K562 (cell line): Measurements from ENCODE around the gene RNLS. TPM values are rescaled to one million over a fixed set of nuclear protein-coding genes. Genes with fewer than 3 reads are reported as not detected.

ENCODE experiments used
- ATAC-seq: fragments of 200-7000 bp; cut with Tn5 transposase; 3 replicates; pipeline ENCODE4 v1.9.1; 2020; ENCODE audit warnings: moderate library complexity
- BruUV-seq: library from RNA; stranded (reverse); fragments of 400-500 nt; replicated peaks from 2 replicates; lab custom pipeline; 2021; lab: Mats Ljungman, UMichigan
- CTCF ChIA-PET: fragments of 300-600 bp; formaldehyde crosslinking; extraction: SDS; loops from one replicate; lab custom pipeline; 2021; ENCODE audit warnings: low intra/inter-chr PET ratio; lab: Yijun Ruan, JAX
- POLR2A ChIA-PET: fragments of 300-600, 350-650 bp; sonication (Branson Sonifier 250); formaldehyde crosslinking; extraction: SDS; loops from one replicate; lab custom pipeline; 2021; ENCODE audit warnings: antibody characterized with exemption, inconsistent platforms; lab: Yijun Ruan, JAX
- DNase-seq, 4 experiments: peaks; one replicate each; pipeline versions ENCODE4 v3.0.0 to v3.0.0-alpha.2; 2011 to 2018; ENCODE audit warnings: low spot score in 3 of 4, mixed read lengths in 3 of 4; ENCODE audit errors: extremely low read depth in 1 of 4
- FAIRE-seq: peaks from 2 replicates; lab custom pipeline; 2011; peaks lifted over from hg19 to GRCh38; lab: Jason Lieb, UNC
- H2AFZ ChIP-seq: 2 replicates; pipeline ENCODE4 v1.6.0; 2011; ENCODE audit warnings: low read depth, low read length, control low read depth, inconsistent platforms
- H3K27ac ChIP-seq: fragments of 200-600 bp; 3 replicates; pipeline ENCODE4 v1.8.0; 2011; ENCODE audit warnings: low read depth, mild to moderate bottlenecking, control low read depth, inconsistent platforms, low read length, moderate library complexity, mixed read lengths; ENCODE audit errors: extremely low read depth
- H3K27me3 ChIP-seq, 2 experiments: fragments of 300-600 bp in 1 of 2; 2 replicates in 1 of 2; 3 replicates in 1 of 2; pipeline versions ENCODE4 v1.6.0 to v1.8.0; 2011; ENCODE audit warnings: inconsistent platforms in 2 of 2, low read length in 2 of 2, mild to moderate bottlenecking in 1 of 2, mixed read lengths in 1 of 2, moderate library complexity in 1 of 2; ENCODE audit not compliant: control insufficient read depth in 2 of 2, insufficient read depth in 2 of 2
- H3K36me3 ChIP-seq: fragments of 300-600 bp; 3 replicates; pipeline ENCODE4 v1.8.0; 2011; ENCODE audit warnings: mild to moderate bottlenecking, low read length, inconsistent platforms; ENCODE audit not compliant: control insufficient read depth, insufficient read depth
- H3K4me1 ChIP-seq, 2 experiments: fragments of 200-600 bp in 1 of 2; replicated peaks in 1 of 2; 2 replicates in 1 of 2; 3 replicates in 1 of 2; pipeline versions ENCODE4 v1.5.1 to v1.8.0; 2011; ENCODE audit warnings: inconsistent platforms in 2 of 2, low read length in 2 of 2, mild to moderate bottlenecking in 1 of 2, mixed read lengths in 1 of 2, moderate library complexity in 1 of 2; ENCODE audit not compliant: control insufficient read depth in 2 of 2, insufficient read depth in 2 of 2
- H3K4me2 ChIP-seq: 2 replicates; pipeline ENCODE4 v1.6.1; 2011; ENCODE audit warnings: low read length, control low read depth, inconsistent platforms, mixed read lengths; ENCODE audit not compliant: insufficient read depth
- H3K4me3 ChIP-seq: fragments of 200-600 bp; sonication (generic), shearing (Covaris generic); 2 replicates; pipeline ENCODE4 v1.5.1; 2016; ENCODE audit warnings: control low read depth, inconsistent platforms
- H3K79me2 ChIP-seq: fragments of 200-600 bp; 3 replicates; pipeline ENCODE4 v1.8.0; 2011; ENCODE audit warnings: low read length, inconsistent platforms; ENCODE audit not compliant: control insufficient read depth, insufficient read depth
- H3K9ac ChIP-seq, 2 experiments: 2 replicates each; pipeline versions ENCODE4 v1.6.0 to v1.6.1; 2011; ENCODE audit warnings: low read depth in 2 of 2, low read length in 2 of 2, control low read depth in 1 of 2, inconsistent platforms in 1 of 2, mild to moderate bottlenecking in 1 of 2, mixed read lengths in 1 of 2; ENCODE audit not compliant: insufficient read depth in 1 of 2
- H3K9me1 ChIP-seq: one replicate; pipeline ENCODE4 v1.6.0; 2011; ENCODE audit warnings: inconsistent platforms, mild to moderate bottlenecking, low read length, moderate library complexity; ENCODE audit not compliant: control insufficient read depth, insufficient read depth
- H3K9me3 ChIP-seq: replicated peaks from 2 replicates; pipeline ENCODE4 v1.5.1; 2011; ENCODE audit warnings: low read depth, low read length, inconsistent platforms; ENCODE audit not compliant: control insufficient read depth, insufficient read depth
- H4K20me1 ChIP-seq: replicated peaks from 2 replicates; pipeline ENCODE4 v1.6.1; 2011; ENCODE audit warnings: low read length, inconsistent platforms, mixed read lengths; ENCODE audit not compliant: control insufficient read depth, insufficient read depth
- DACH1 ChIP-seq: fragments of 450-650 bp; IDR thresholded peaks from 2 replicates; pipeline ENCODE4 v1.6.1; 2018; ENCODE audit not compliant: partially characterized antibody
- FIP1L1 ChIP-seq: fragments of 200-400 bp; formaldehyde crosslinking; IDR thresholded peaks from 2 replicates; pipeline ENCODE4 v1.6.1; 2018; ENCODE audit warnings: mild to moderate bottlenecking, low read depth, low read length; ENCODE audit not compliant: poor library complexity, severe bottlenecking
- NR2F6 ChIP-seq: fragments of 450-650 bp; formaldehyde crosslinking; IDR thresholded peaks from 2 replicates; pipeline ENCODE4 v1.4.0; 2020; ENCODE audit warnings: mild to moderate bottlenecking
- STAT5A ChIP-seq: IDR thresholded peaks from 2 replicates; pipeline ENCODE4 v1.6.1; 2012; ENCODE audit warnings: low read length, inconsistent platforms, borderline replicate concordance
- ZFP1 ChIP-seq: fragments of 450-650 bp; formaldehyde crosslinking; IDR thresholded peaks from 2 replicates; pipeline ENCODE4 v1.4.0; 2020; ENCODE audit warnings: mild to moderate bottlenecking, mixed read lengths
- WGBS: fragments of 100-300 bp; shearing (Covaris generic); methylation state at CpG from one replicate; pipeline ENCODE4 v1.1.6; 2016; ENCODE audit warnings: low coverage, mixed read lengths; ENCODE audit not compliant: insufficient coverage; ENCODE audit errors: missing lambda C conversion rate; 5-methylcytosine and 5-hydroxymethylcytosine counted together
- in situ Hi-C: fragments of 300-500 bp; cut with MboI; formaldehyde crosslinking; loops from 4 replicates; pipeline ENCODE4 v1.15.0; 2018; ENCODE audit warnings: inconsistent platforms, mixed read lengths
- intact Hi-C: fragments of 100-400 bp; cut with micrococcal nuclease; formaldehyde crosslinking; loops from 2 replicates; pipeline ENCODE4 v1.14.2; 2022
- polyA plus RNA-seq, 8 experiments: library from polyadenylated mRNA; depleted of rRNA in 4 of 8; stranded (reverse) in 5 of 8; unstranded in 3 of 8; fragments of >200 nt; fragmentation: Nextera tagmentation in 2 of 8; fragmentation: Illumina TruSeq in 1 of 8; extraction: Ambion mirVana in 2 of 8; extraction: Trizol in 1 of 8; gene quantifications; 2 replicates each; pipeline versions ENCODE4 v1.2.1 to v1.2.3, GENCODE V29; 2011 to 2014; ENCODE audit warnings: inconsistent platforms in 1 of 8, missing spikeins in 1 of 8
- total RNA-seq, 7 experiments: library from RNA; depleted of rRNA in 6 of 7; stranded (reverse); fragments of >200 nt in 6 of 7; fragmentation: Illumina TruSeq in 2 of 7; extraction: Trizol in 2 of 7; gene quantifications; 2 replicates each; pipeline versions ENCODE4 v1.2.1 to v1.2.3, GENCODE V29; 2011 to 2021; ENCODE audit warnings: low replicate concordance in 1 of 7

Gene RNLS
- total and polyA plus RNA-seq, 9 of the 15 experiments (the other 6 are each of a cell fraction or from before 2014, with no cell fraction given), result 0.14 to 0.72 (median 0.41) TPM; not detected in 3

GRCh38 chr10:88270871-88271713, 312.0 kb downstream of the RNLS start:
- BruUV-seq, result no TSS peak
- Histone ChIP-seq H3K27me3 (no peaks in the 10 kb centered on the region), H3K27ac (no peak overlapping the region), H3K36me3 (no peaks in the 10 kb centered on the region), H3K9ac (no peak overlapping the region), H3K79me2 (no peaks in the 10 kb centered on the region), H3K9me3 (no peaks in the 10 kb centered on the region), H3K4me2 (no peak overlapping the region), H3K9me1 (no peaks in the 10 kb centered on the region), H3K4me3 (no peak overlapping the region), H2AFZ (no peak overlapping the region), H4K20me1 (no peaks in the 10 kb centered on the region), H3K4me1 (no peaks in the 10 kb centered on the region)
- WGBS, result 0% methylated on average over 6 of the region's 6 CpGs
- FAIRE-seq (no peak), DNase-seq (no peak), ATAC-seq (no peak)
- in situ Hi-C loops (no loop called here), intact Hi-C loops (no loop called here)
- TF ChIP-seq DACH1, result no peak
- TF ChIP-seq ZFP1, result no peak
- TF ChIP-seq NR2F6 (CRISPR knock-in tag), result no peak
- CTCF ChIA-PET, result no interaction called here
- POLR2A ChIA-PET, result no interaction called here

- Histone ChIP-seq H3K4me3 (no peak overlapping the region), H3K9me3 (no peaks in the 10 kb centered on the region), H2AFZ (no peak overlapping the region), H3K9me1 (no peaks in the 10 kb centered on the region), H3K4me2 (no peak overlapping the region), H4K20me1 (no peaks in the 10 kb centered on the region), H3K4me1 (no peaks in the 10 kb centered on the region), H3K79me2 (no peaks in the 10 kb centered on the region), H3K27ac (no peak overlapping the region), H3K9ac (no peak overlapping the region), H3K36me3 (no peaks in the 10 kb centered on the region), H3K27me3 (no peaks in the 10 kb centered on the region)
- in situ Hi-C loops, result no loop called here
- ChIA-PET POLR2A (no interaction called here), CTCF (no interaction called here)
- WGBS, result 3% methylated on average over 7 of the region's 9 CpGs
- TF ChIP-seq STAT5A, result no peak
- TF ChIP-seq FIP1L1, result no peak
- intact Hi-C loops, result no loop called here
- ATAC-seq (no peak), FAIRE-seq (no peak), DNase-seq (no peak)
- BruUV-seq, result no TSS peak
Observed at GRCh38 chr10:88270061-88270808, 312.9 kb downstream of the RNLS start.
